ENCODE measurements around the gene DDX3Y. TPM values are rescaled to one million over a fixed set of nuclear protein-coding genes. Genes with fewer than 3 reads are reported as not detected.

The DDX3Y gene
- total and polyA plus RNA-seq, 9 of the 15 experiments (the other 6 are each of a cell fraction or from before 2014, with no cell fraction given): 0.18 TPM; not detected in 8

DNA sequence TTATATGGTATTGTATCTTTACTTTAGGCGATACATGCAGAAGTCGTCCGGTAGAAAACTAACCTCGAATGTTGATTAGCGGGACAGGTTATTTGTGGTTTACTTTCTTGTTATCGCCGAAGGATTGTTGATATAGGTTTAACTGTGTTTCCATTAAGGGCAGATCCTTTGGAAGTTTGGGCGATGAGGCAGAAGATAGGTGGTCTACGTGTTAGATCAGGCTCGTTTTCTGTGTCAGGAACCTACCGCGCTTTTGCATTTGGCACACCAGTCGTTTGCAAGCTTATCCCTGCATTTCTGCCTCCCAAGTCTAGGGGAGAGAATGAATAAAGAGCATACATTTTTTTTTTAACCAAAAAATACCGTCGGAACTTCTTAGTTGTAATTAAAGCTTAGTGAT, 1.2 kb downstream of the DDX3Y start (continued):
- TF ChIP-seq, protein P1, sequence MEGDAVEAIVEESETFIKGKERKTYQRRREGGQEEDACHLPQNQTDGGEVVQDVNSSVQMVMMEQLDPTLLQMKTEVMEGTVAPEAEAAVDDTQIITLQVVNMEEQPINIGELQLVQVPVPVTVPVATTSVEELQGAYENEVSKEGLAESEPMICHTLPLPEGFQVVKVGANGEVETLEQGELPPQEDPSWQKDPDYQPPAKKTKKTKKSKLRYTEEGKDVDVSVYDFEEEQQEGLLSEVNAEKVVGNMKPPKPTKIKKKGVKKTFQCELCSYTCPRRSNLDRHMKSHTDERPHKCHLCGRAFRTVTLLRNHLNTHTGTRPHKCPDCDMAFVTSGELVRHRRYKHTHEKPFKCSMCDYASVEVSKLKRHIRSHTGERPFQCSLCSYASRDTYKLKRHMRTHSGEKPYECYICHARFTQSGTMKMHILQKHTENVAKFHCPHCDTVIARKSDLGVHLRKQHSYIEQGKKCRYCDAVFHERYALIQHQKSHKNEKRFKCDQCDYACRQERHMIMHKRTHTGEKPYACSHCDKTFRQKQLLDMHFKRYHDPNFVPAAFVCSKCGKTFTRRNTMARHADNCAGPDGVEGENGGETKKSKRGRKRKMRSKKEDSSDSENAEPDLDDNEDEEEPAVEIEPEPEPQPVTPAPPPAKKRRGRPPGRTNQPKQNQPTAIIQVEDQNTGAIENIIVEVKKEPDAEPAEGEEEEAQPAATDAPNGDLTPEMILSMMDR (IDR thresholded peaks at IDR 0.05 in 2 of 3, conservative IDR thresholded peaks at IDR 0.05 in 1 of 3; ENCODE audit: insufficient read depth in 2 of 3, low read depth in 1 of 3, low read length in 3 of 3): no peak
- TF ChIP-seq ZNF668 (CRISPR knock-in tag; IDR thresholded peaks at IDR 0.05) (no peak), TCF7L2 (IDR thresholded peaks at IDR 0.05; ENCODE audit: low read depth, low read length) (no peak), CAMTA2 (CRISPR knock-in tag; conservative IDR thresholded peaks at IDR 0.05) (no peak), MXI1 (IDR thresholded peaks at IDR 0.05; ENCODE audit: low read depth, low read length) (no peak)
- TF ChIP-seq, protein P2, sequence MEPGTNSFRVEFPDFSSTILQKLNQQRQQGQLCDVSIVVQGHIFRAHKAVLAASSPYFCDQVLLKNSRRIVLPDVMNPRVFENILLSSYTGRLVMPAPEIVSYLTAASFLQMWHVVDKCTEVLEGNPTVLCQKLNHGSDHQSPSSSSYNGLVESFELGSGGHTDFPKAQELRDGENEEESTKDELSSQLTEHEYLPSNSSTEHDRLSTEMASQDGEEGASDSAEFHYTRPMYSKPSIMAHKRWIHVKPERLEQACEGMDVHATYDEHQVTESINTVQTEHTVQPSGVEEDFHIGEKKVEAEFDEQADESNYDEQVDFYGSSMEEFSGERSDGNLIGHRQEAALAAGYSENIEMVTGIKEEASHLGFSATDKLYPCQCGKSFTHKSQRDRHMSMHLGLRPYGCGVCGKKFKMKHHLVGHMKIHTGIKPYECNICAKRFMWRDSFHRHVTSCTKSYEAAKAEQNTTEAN (CRISPR knock-in tag; IDR thresholded peaks at IDR 0.05): no peak
- TF ChIP-seq, protein P3, sequence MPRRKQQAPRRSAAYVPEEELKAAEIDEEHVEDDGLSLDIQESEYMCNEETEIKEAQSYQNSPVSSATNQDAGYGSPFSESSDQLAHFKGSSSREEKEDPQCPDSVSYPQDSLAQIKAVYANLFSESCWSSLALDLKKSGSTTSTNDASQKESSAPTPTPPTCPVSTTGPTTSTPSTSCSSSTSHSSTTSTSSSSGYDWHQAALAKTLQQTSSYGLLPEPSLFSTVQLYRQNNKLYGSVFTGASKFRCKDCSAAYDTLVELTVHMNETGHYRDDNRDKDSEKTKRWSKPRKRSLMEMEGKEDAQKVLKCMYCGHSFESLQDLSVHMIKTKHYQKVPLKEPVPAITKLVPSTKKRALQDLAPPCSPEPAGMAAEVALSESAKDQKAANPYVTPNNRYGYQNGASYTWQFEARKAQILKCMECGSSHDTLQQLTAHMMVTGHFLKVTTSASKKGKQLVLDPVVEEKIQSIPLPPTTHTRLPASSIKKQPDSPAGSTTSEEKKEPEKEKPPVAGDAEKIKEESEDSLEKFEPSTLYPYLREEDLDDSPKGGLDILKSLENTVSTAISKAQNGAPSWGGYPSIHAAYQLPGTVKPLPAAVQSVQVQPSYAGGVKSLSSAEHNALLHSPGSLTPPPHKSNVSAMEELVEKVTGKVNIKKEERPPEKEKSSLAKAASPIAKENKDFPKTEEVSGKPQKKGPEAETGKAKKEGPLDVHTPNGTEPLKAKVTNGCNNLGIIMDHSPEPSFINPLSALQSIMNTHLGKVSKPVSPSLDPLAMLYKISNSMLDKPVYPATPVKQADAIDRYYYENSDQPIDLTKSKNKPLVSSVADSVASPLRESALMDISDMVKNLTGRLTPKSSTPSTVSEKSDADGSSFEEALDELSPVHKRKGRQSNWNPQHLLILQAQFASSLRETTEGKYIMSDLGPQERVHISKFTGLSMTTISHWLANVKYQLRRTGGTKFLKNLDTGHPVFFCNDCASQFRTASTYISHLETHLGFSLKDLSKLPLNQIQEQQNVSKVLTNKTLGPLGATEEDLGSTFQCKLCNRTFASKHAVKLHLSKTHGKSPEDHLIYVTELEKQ (CRISPR knock-in tag; IDR thresholded peaks at IDR 0.05): no peak
- TF ChIP-seq, protein P4, sequence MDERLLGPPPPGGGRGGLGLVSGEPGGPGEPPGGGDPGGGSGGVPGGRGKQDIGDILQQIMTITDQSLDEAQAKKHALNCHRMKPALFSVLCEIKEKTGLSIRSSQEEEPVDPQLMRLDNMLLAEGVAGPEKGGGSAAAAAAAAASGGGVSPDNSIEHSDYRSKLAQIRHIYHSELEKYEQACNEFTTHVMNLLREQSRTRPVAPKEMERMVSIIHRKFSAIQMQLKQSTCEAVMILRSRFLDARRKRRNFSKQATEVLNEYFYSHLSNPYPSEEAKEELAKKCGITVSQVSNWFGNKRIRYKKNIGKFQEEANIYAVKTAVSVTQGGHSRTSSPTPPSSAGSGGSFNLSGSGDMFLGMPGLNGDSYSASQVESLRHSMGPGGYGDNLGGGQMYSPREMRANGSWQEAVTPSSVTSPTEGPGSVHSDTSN (CRISPR knock-in tag; IDR thresholded peaks at IDR 0.05; ENCODE audit: low read depth): no peak
- TF ChIP-seq, protein P4 (tag; conservative IDR thresholded peaks at IDR 0.05; ENCODE audit: low read depth): no peak
